PFSK-1 (cell line): ENCODE measurements around the gene NADK.

Experiments
- FOXP2 ChIP-seq: optimal IDR thresholded peaks from 2 replicates; pipeline ENCODE3; 2011; ENCODE audit warnings: borderline replicate concordance, control low read depth, inconsistent platforms; ENCODE audit not compliant: insufficient read depth; ENCODE audit errors: extremely low read length, extremely low read depth
- POLR2AphosphoS5 ChIP-seq: IDR thresholded peaks from 2 replicates; pipeline ENCODE4 v1.6.1; 2012; ENCODE audit warnings: low read depth, mild to moderate bottlenecking, control low read depth, low read length, moderate library complexity
- REST ChIP-seq, 2 experiments: IDR thresholded peaks; 2 replicates each; pipeline versions ENCODE4 v1.6.1 to v1.8.0; 2011 to 2012; ENCODE audit warnings: low read depth in 2 of 2, low read length in 2 of 2, control low read depth in 1 of 2, inconsistent platforms in 1 of 2, mild to moderate bottlenecking in 1 of 2, moderate library complexity in 1 of 2; ENCODE audit not compliant: insufficient read depth in 1 of 2
- SIN3A ChIP-seq: IDR thresholded peaks from 2 replicates; pipeline ENCODE4 v1.6.1; 2012; ENCODE audit warnings: mild to moderate bottlenecking, low read length, moderate library complexity, borderline replicate concordance; ENCODE audit not compliant: insufficient read depth
- TAF1 ChIP-seq: IDR thresholded peaks from 2 replicates; pipeline ENCODE4 v1.6.1; 2012; ENCODE audit warnings: low read length, control low read depth, borderline replicate concordance; ENCODE audit not compliant: insufficient read depth

Gene NADK

DNA sequence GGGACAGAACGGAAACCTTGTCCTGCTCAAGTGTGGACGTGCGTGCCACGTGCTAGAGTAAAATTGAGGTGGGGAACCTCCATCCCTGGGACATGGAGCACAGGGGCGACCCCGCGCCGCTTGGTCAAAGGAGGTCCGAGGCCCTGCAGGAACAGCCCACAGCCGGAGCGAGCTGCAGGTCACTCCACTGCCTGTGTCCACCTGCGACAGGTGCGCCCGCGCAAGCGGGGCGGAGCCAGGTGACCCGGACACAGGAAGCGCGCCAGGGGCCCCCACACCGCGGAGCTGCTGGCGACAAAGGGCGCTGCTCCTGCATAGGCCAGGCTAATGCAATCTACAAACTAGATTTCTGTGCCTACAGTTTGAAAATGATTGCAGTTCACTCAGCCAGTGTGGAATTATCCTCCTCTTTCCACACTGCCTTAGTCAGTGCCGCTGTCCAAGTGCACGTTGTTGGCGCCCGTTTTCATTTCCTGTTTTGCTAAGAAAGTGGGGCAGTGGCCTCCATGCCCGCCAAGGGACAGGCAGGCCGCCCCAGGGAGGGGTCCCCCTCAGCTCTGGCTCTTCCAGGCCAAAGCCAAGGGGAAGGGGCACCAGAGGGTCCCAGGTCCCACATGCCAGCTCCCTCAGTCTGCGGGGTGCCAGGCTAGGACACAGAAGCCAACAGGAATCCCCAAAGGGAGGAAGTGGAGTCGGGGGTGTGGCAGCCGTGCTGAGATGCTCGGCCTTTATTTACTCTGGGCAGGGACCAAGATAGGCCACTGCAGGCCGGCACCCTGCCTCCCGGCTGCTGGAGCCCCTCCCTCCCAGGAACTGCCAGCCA, 4.3 kb upstream of the NADK start:
- peak; percentile 11; the same call in 1 of the 2 replicates for TF ChIP-seq POLR2AphosphoS5
- TF ChIP-seq TAF1, result no peak
- TF ChIP-seq REST (IDR thresholded peaks at IDR 0.05; ENCODE audit: insufficient read depth in 1 of 2, low read depth in 2 of 2, low read length in 2 of 2), result no peak; a peak in 1 of 4 replicates
- TF ChIP-seq SIN3A, result no peak
- no peak for TF ChIP-seq FOXP2

- TF ChIP-seq SIN3A, result no peak
- no peak; the same call in 1 of the 2 replicates for TF ChIP-seq POLR2AphosphoS5
- TF ChIP-seq FOXP2, result no peak
- no peak for TF ChIP-seq TAF1
- no peak for TF ChIP-seq REST (IDR thresholded peaks at IDR 0.05; ENCODE audit: insufficient read depth in 1 of 2, low read depth in 2 of 2, low read length in 2 of 2)
Observed at GRCh38 chr1:1781526-1781903, 3.2 kb upstream of the NADK start.

DNA sequence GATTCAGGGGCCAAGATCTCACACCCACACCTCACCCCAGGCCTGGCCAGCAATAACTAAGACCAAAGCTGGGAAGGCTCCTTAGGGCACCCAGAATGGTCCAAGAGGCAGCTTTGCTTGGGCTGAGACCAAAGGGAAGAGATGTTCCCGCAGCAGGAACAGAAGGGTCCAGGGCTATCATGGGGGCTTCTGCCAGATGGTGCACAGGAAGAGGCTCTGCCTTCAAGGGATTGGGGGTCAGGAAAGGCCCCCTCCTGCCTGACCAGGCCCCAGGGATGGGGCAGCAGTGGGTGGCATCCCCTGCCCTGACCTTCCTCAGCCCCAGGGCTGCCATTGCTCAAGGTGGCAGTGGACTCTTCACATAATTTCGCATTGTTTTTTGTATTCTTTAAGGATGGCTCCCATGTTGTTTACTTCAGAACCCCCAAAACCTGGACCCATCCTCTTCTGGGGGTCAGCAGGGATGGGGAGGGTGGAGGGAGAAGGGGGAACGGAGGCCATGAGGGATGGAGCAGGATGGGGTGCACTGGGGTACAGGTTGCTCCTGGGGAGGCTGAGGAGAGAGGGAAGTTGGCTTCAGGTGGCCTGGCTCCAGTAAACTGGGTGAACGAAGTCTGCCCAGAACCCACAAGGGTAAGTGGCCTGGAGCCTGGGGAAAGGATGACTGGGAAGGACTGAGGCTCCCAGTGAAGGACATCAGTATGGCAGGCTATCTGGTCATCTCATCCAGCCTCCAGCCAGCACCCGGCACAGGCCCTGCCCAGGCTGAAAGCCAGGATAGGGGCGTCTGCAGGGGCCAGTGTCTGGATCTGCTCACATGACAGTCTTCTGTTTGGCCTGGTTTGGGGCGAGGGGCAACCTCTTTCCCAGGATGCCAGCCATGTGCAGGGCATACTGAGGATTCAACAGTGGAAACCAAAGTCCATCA, 2.6 kb upstream of the NADK start:
- TF ChIP-seq POLR2AphosphoS5 (peak; percentile 27; the same call in 1 of the 2 replicates), REST (IDR thresholded peaks at IDR 0.05; ENCODE audit: insufficient read depth in 1 of 2, low read depth in 2 of 2, low read length in 2 of 2) (no peak), SIN3A (no peak)

DNA sequence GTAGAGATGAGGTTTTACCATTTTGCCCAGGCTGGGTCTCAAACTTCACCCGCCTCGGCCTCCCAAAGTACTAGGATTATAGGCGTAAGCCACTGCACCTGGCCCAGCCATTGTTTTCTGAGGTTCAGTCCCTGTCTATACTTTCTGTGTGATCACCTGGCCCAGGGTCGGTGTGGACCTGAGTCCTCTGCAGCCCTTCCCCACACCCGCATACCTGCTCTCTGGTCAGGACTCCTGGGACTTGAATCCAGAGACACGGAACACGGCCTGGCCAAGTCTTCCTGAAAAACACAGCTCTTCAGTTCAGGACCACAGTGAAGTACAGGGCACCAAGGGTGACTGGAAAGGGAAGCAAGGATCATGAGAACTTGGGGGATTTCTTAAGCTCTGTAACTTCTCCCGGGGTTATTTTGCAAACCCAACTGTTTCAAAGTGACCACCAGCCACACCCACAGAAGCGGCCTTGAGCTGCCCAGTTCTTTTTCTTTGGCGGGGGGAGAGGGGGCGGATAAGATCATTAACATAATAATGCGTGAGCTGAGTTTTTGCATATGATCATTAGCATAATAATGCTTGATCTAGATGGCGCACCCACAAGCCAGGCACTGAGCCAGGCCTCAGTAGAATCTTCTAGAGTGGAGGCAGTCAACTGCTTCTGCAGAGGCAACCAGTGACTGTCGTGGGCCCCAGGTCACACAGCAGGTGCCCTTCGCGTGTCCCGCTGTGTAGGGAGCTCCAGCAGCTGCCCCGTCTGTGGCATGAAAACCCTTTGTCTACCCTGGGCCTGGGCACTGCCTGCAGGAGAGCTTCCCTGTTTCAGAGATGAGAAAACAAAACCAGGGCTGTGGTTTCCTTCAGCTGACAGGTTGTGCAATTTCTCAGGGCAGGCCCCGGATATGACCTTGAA, 1.7 kb upstream of the NADK start:
- TF ChIP-seq REST (IDR thresholded peaks at IDR 0.05; ENCODE audit: insufficient read depth in 1 of 2, low read depth in 2 of 2, low read length in 2 of 2) (no peak), POLR2AphosphoS5 (no peak), FOXP2 (no peak), TAF1 (no peak), SIN3A (no peak)
